ENCODE data around the gene SETD9. TPM values are rescaled to one million over a fixed set of nuclear protein-coding genes. Genes with fewer than 3 reads are reported as not detected.
A peak's percentile ranks its signal among the peaks of the same experiment; 100 is the strongest.

The SETD9 gene, protein sequence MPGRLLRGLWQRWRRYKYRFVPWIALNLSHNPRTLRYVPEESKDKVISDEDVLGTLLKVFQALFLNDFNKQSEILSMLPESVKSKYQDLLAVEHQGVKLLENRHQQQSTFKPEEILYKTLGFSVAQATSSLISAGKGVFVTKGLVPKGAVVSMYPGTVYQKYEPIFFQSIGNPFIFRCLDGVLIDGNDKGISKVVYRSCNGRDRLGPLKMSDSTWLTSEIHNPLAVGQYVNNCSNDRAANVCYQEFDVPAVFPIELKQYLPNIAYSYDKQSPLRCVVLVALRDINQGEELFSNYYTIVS
- 16.3 TPM for polyA plus RNA-seq (2012; ENCODE audit: insufficient read depth, insufficient read length, low read depth)

DNA sequence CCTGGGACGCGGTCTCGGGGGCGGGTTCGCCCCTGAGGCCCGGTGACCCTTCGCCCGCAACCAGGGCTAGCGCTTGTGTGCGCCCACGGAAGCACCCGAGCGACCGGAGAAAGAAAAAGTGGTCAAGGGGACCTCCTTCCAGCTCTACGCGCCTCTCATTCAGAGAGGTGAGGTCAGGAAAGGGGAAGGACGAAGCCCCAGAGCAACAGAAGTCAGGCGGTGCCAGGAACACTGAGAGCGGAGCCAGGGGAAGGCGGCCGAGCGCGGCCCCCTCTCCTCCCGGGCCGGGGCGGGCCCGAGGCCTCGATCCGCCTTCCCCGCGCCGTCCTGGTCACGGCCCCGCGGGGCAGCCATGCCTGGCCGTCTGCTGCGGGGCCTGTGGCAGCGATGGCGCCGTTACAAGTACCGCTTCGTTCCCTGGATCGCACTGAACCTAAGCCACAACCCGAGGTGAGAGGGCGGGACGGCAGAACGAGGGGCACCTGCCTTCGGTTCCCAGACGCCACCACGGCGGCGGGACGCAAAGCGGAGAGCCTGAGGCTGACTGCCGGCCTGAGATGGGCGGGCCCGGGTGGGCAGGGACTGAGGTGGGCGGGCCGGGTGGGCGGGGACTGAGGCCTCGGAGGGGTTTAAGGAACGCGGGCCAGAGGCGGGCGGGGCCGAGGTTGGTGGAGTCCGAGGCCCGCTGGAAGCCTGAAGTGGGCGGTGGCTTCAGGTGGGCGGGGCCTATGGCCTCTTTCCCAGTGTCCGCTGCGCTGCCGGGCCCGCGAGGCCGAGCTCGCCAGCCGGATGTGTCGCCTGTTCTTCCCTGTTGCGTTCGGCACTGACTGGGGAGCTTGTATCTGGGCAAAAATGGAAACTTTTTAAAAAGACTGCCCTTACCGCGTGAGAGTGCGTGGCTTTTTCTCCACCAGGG, at the start of gene SETD9:
Gene SETD9, plus strand, starts transcription at position 303 of the 916 bp plus-strand sequence. Its CDS starts 50 bp downstream, at position 353.
- Histone ChIP-seq H3K4me3 (ENCODE audit: low read depth, low read length) (peak within 1 kb of the TSS; percentile 91), H3K9me3 (no peaks in the 10 kb centered on the region), H3K27me3 (no peaks in the 10 kb centered on the region), H3K4me1 (no peaks in the 10 kb centered on the region; the same call in 1 of the 2 replicates), H3K36me3 (no peaks in the 10 kb centered on the region)
- TF ChIP-seq, protein P1, sequence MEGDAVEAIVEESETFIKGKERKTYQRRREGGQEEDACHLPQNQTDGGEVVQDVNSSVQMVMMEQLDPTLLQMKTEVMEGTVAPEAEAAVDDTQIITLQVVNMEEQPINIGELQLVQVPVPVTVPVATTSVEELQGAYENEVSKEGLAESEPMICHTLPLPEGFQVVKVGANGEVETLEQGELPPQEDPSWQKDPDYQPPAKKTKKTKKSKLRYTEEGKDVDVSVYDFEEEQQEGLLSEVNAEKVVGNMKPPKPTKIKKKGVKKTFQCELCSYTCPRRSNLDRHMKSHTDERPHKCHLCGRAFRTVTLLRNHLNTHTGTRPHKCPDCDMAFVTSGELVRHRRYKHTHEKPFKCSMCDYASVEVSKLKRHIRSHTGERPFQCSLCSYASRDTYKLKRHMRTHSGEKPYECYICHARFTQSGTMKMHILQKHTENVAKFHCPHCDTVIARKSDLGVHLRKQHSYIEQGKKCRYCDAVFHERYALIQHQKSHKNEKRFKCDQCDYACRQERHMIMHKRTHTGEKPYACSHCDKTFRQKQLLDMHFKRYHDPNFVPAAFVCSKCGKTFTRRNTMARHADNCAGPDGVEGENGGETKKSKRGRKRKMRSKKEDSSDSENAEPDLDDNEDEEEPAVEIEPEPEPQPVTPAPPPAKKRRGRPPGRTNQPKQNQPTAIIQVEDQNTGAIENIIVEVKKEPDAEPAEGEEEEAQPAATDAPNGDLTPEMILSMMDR (IDR thresholded peaks at IDR 0.05; ENCODE audit: low read depth, low read length) = no peak
- peak; percentile 100 for DNase-seq

GRCh38 chr5:56861893-56862485, 47.4 kb upstream of the SETD9 start:
- DNase-seq = no peak
- H3K9me3 ChIP-seq = no peaks in the 10 kb centered on the region
- H3K27me3 ChIP-seq = no peaks in the 10 kb centered on the region
- TF ChIP-seq, protein P1 (IDR thresholded peaks at IDR 0.05; ENCODE audit: low read depth, low read length) = no peak
- H3K36me3 ChIP-seq = peaks cover 94% of the 10 kb centered on the region
- no peak overlapping the region for H3K4me3 ChIP-seq (ENCODE audit: low read depth, low read length)
- peaks cover 4% of the 10 kb centered on the region; the same call in 1 of the 2 replicates for H3K4me1 ChIP-seq

DNA sequence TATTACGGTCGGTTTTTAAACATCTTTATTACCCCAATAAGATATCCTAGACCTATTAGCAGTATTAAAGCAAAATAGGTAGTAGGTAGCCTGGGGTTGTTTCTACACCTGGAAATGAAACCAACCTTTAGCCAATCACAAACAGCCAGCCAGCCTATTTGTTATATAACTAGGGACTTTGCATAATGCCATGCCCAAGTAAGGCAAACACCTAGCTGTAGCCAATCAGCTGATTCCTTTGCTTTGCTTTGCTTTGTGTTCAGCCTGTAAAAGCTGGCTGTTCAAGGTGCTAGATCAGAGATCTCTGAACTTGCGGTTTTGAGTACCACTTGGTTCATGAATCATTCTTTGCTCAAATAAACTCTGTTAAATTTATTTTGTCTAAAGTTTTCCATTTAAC, 46.5 kb upstream of the SETD9 start:
- no peaks in the 10 kb centered on the region for H3K27me3 ChIP-seq
- DNase-seq = no peak
- no peaks in the 10 kb centered on the region for H3K9me3 ChIP-seq
- TF ChIP-seq, protein P1 (IDR thresholded peaks at IDR 0.05; ENCODE audit: low read depth, low read length) = no peak
- no peaks in the 10 kb centered on the region; the same call in 1 of the 2 replicates for H3K4me1 ChIP-seq
- peaks cover 94% of the 10 kb centered on the region for H3K36me3 ChIP-seq
- no peak overlapping the region for H3K4me3 ChIP-seq (ENCODE audit: low read depth, low read length)

- H3K36me3 ChIP-seq = peaks cover 97% of the 10 kb centered on the region
- no peak overlapping the region for H3K4me3 ChIP-seq (ENCODE audit: low read depth, low read length)
- DNase-seq = no peak
- H3K4me1 ChIP-seq = no peaks in the 10 kb centered on the region; the same call in 1 of the 2 replicates
- no peaks in the 10 kb centered on the region for H3K9me3 ChIP-seq
- H3K27me3 ChIP-seq = no peaks in the 10 kb centered on the region
- TF ChIP-seq, protein P1 (IDR thresholded peaks at IDR 0.05; ENCODE audit: low read depth, low read length) = no peak
These were observed 37.6 kb upstream of the SETD9 start for GRCh38 chr5:56871777-56872176.

GRCh38 chr5:56873056-56873455, 36.3 kb upstream of the SETD9 start:
- TF ChIP-seq, protein P1 (IDR thresholded peaks at IDR 0.05; ENCODE audit: low read depth, low read length) = no peak
- no peaks in the 10 kb centered on the region for H3K9me3 ChIP-seq
- DNase-seq = no peak

More at GRCh38 chr5:56873056-56873455, 36.3 kb upstream of the SETD9 start:
- H3K4me1 ChIP-seq = no peaks in the 10 kb centered on the region; the same call in 1 of the 2 replicates
- no peak overlapping the region for H3K4me3 ChIP-seq (ENCODE audit: low read depth, low read length)
- H3K36me3 ChIP-seq = peaks cover 97% of the 10 kb centered on the region
- H3K27me3 ChIP-seq = no peaks in the 10 kb centered on the region

Data from BE2C (cell line).